ENCODE results near the gene POU6F1. TPM values are rescaled to one million over a fixed set of nuclear protein-coding genes. Genes with fewer than 3 reads are reported as not detected.

POU6F1 gene
- total RNA-seq, 3 donors from 2014 or later (not counting 1 experiment from before 2014, with no cell fraction given): 5.7 to 6.6 (median 6.0) TPM

DNA sequence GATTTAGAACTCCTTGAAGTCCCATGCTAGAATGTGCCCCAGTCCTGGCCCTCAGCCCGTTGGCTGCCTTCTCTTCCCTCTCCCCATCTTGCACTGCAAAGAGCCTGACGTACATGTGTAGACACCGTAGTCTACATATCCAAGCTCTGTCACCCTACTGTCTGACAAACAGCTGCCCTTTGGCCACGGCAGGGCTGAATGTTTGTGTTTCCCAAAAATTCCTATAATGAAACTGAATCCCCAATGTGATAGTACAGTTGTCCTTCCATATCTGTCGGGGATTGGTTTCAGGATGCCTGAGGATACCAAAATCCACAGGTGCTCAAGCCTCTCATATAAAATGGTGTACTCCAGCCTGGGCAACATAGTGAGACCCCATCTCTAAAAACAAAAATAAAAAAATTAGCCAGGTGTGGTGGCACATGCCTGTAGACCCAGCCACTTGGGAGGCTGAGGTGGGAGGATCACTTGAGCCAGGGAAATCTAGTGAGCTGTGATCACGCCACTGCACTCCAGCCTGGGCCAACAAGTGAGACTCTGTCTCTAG is 32.6 kb downstream of the POU6F1 start:
- Mint-ChIP-seq H3K27me3 (ENCODE audit: low read depth in 2 of 2) (no peaks in the 10 kb centered on the region), H3K36me3 (no peaks in the 10 kb centered on the region), H3K9me3 (no peaks in the 10 kb centered on the region), H3K27ac (no peak overlapping the region), H3K4me3 (no peak overlapping the region), H3K4me1 (no peaks in the 10 kb centered on the region)
- Histone ChIP-seq H3K27ac (ENCODE audit: low read length) (no peak overlapping the region), H3K9me3 (ENCODE audit: control insufficient read depth, insufficient read depth, low read length) (no peaks in the 10 kb centered on the region), H3K27me3 (ENCODE audit: control insufficient read depth, insufficient read depth, low read length) (no peaks in the 10 kb centered on the region), H3K36me3 (ENCODE audit: control insufficient read depth, insufficient read depth, low read length) (no peaks in the 10 kb centered on the region), H3K4me1 (ENCODE audit: control insufficient read depth, insufficient read depth, low read length) (no peaks in the 10 kb centered on the region), H3K4me3 (ENCODE audit: low read length) (no peak overlapping the region)
- ATAC-seq (no peak), DNase-seq (no peak)
- 96% methylated on average over 6 of the region's 6 CpGs for WGBS (ENCODE audit: insufficient coverage)
- intact Hi-C loops (cut with micrococcal nuclease): no loop called here
- TF ChIP-seq, protein P1, sequence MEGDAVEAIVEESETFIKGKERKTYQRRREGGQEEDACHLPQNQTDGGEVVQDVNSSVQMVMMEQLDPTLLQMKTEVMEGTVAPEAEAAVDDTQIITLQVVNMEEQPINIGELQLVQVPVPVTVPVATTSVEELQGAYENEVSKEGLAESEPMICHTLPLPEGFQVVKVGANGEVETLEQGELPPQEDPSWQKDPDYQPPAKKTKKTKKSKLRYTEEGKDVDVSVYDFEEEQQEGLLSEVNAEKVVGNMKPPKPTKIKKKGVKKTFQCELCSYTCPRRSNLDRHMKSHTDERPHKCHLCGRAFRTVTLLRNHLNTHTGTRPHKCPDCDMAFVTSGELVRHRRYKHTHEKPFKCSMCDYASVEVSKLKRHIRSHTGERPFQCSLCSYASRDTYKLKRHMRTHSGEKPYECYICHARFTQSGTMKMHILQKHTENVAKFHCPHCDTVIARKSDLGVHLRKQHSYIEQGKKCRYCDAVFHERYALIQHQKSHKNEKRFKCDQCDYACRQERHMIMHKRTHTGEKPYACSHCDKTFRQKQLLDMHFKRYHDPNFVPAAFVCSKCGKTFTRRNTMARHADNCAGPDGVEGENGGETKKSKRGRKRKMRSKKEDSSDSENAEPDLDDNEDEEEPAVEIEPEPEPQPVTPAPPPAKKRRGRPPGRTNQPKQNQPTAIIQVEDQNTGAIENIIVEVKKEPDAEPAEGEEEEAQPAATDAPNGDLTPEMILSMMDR (IDR thresholded peaks at IDR 0.05): no peak

DNA sequence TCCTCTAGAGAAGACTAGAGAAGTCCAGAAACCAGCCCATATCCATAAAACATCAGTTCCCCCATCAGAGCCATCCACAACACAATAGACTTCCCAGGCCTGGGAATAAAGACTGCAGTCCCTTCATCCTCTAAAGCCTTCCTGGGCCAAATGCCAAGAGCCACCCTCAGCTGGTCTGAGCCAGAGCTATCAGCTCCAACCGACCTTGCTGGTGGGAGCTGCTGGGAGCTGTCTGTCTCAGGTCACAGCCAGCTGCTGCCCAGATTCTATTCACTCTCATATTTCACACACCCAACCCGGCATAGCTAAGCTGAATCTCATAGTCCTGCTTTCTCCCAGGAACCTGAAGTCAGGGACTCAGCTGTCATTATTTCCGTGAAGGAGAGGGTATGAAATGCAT is 34.0 kb downstream of the POU6F1 start:
- H3K36me3 ChIP-seq (ENCODE audit: control insufficient read depth, insufficient read depth, low read length): no peaks in the 10 kb centered on the region
- H3K27ac ChIP-seq (ENCODE audit: low read length): no peak overlapping the region
- Mint-ChIP-seq H3K27ac (no peak overlapping the region), H3K9me3 (no peaks in the 10 kb centered on the region), H3K36me3 (no peaks in the 10 kb centered on the region), H3K4me1 (no peaks in the 10 kb centered on the region), H3K4me3 (no peak overlapping the region), H3K27me3 (ENCODE audit: low read depth in 2 of 2) (no peaks in the 10 kb centered on the region)
- no peaks in the 10 kb centered on the region for H3K4me1 ChIP-seq (ENCODE audit: control insufficient read depth, insufficient read depth, low read length)
- TF ChIP-seq, protein P1 (IDR thresholded peaks at IDR 0.05): no peak
- WGBS (ENCODE audit: insufficient coverage): 79% methylated on average over 3 of the region's 3 CpGs
- no peak for DNase-seq
- ATAC-seq: no peak
- no peaks in the 10 kb centered on the region for H3K9me3 ChIP-seq (ENCODE audit: control insufficient read depth, insufficient read depth, low read length)
- no peaks in the 10 kb centered on the region for H3K27me3 ChIP-seq (ENCODE audit: control insufficient read depth, insufficient read depth, low read length)
- intact Hi-C loops (cut with micrococcal nuclease): no loop called here
- H3K4me3 ChIP-seq (ENCODE audit: low read length): no peak overlapping the region

DNA sequence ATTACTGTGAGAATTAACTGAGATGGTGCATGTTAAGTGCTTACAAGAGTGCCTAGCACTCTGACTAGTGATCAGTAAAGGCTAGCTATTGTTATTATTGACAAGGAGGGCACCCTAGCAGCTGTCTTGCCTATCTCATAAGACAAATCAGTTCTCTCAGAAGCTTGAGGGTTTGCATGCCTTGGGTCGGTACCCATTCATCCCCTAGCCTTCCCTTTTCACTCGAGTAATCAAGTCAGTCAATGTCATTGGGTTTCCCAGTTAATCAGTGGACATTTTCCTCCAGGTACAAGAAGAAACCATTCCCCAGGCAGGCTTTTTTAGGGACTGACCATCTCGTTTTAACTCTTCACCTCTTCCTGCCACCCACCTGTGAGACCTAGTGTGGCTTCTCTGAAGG is 34.5 kb downstream of the POU6F1 start:
- Mint-ChIP-seq H3K27ac (no peak overlapping the region), H3K9me3 (no peaks in the 10 kb centered on the region), H3K4me1 (no peaks in the 10 kb centered on the region), H3K4me3 (no peak overlapping the region), H3K27me3 (ENCODE audit: low read depth in 2 of 2) (no peaks in the 10 kb centered on the region), H3K36me3 (no peaks in the 10 kb centered on the region)
- intact Hi-C loops (cut with micrococcal nuclease): no loop called here
- Histone ChIP-seq H3K36me3 (ENCODE audit: control insufficient read depth, insufficient read depth, low read length) (no peaks in the 10 kb centered on the region), H3K9me3 (ENCODE audit: control insufficient read depth, insufficient read depth, low read length) (no peaks in the 10 kb centered on the region), H3K27ac (ENCODE audit: low read length) (no peak overlapping the region), H3K27me3 (ENCODE audit: control insufficient read depth, insufficient read depth, low read length) (no peaks in the 10 kb centered on the region), H3K4me1 (ENCODE audit: control insufficient read depth, insufficient read depth, low read length) (no peaks in the 10 kb centered on the region), H3K4me3 (ENCODE audit: low read length) (no peak overlapping the region)
- WGBS (ENCODE audit: insufficient coverage): 78% methylated on average over 3 of the region's 3 CpGs
- ATAC-seq (no peak), DNase-seq (no peak)
- TF ChIP-seq, protein P1 (IDR thresholded peaks at IDR 0.05): no peak

- intact Hi-C loops (cut with micrococcal nuclease): no loop called here
- no peaks in the 10 kb centered on the region for H3K36me3 Mint-ChIP-seq
- H3K27ac Mint-ChIP-seq: no peak overlapping the region
- H3K36me3 ChIP-seq (ENCODE audit: control insufficient read depth, insufficient read depth, low read length): no peaks in the 10 kb centered on the region
- no peak overlapping the region for H3K4me3 Mint-ChIP-seq
- DNase-seq (no peak), ATAC-seq (no peak)
- H3K27me3 ChIP-seq (ENCODE audit: control insufficient read depth, insufficient read depth, low read length): no peaks in the 10 kb centered on the region
- H3K4me3 ChIP-seq (ENCODE audit: low read length): no peak overlapping the region
- TF ChIP-seq, protein P1 (IDR thresholded peaks at IDR 0.05): no peak
- 100% methylated on average over 5 of the region's 5 CpGs for WGBS (ENCODE audit: insufficient coverage)
- H3K4me1 Mint-ChIP-seq: no peaks in the 10 kb centered on the region
- no peaks in the 10 kb centered on the region for H3K9me3 ChIP-seq (ENCODE audit: control insufficient read depth, insufficient read depth, low read length)
- no peaks in the 10 kb centered on the region for H3K4me1 ChIP-seq (ENCODE audit: control insufficient read depth, insufficient read depth, low read length)
- no peak overlapping the region for H3K27ac ChIP-seq (ENCODE audit: low read length)
- H3K27me3 Mint-ChIP-seq (ENCODE audit: low read depth in 2 of 2): no peaks in the 10 kb centered on the region
- H3K9me3 Mint-ChIP-seq: no peaks in the 10 kb centered on the region
These were observed 36.3 kb downstream of the POU6F1 start for GRCh38 chr12:51181558-51181957.
